Epithelial cell of proximal tubule (primary cell): ENCODE measurements around the gene MYO3B. TPM values are rescaled to one million over a fixed set of nuclear protein-coding genes. Genes with fewer than 3 reads are reported as not detected.
A peak's percentile ranks its signal among the peaks of the same experiment; 100 is the strongest.

Experiments
- DNase-seq: peaks from one replicate; pipeline ENCODE4 v3.0.0-alpha.2; 2011; ENCODE audit warnings: low read depth
- H3K4me3 ChIP-seq: 2 replicates; pipeline ENCODE4 v1.5.1; 2011; ENCODE audit warnings: low read depth, mild to moderate bottlenecking, low read length
- CTCF ChIP-seq: conservative IDR thresholded peaks from 2 replicates; pipeline ENCODE4 v1.5.1; 2012; ENCODE audit warnings: low read depth, mild to moderate bottlenecking, low read length
- total RNA-seq: library from RNA; depleted of rRNA; stranded (reverse); fragments of >200 nt; gene quantifications from 2 replicates; pipeline ENCODE4 v1.2.3, GENCODE V29; 2015

MYO3B gene
- total RNA-seq, 1 donor from 2014 or later = 0.35 TPM

DNA sequence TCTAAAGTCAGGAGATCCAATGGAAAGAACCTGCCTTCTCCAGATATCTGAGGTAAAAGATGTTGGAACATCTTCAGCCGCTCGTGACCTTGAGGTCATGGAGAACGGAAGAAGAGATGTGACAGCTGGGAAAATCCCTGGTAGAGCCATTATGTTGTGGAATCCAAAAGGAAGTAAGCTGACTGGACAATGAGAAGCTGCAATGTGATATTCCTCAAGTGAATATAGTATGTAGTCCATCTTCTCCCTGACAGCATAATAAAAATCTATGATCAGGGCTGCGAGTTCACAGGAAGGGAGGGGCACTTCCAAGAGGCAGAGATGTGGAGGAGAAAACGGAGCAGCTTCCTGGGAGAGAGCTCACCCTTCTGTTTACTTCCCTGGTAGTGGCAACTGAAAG, 336.2 kb downstream of the MYO3B start:
- no peak for DNase-seq
- no peak for TF ChIP-seq CTCF

GRCh38 chr2:170517538-170517937, 339.6 kb downstream of the MYO3B start:
- no peak for DNase-seq
- no peak overlapping the region for H3K4me3 ChIP-seq
- TF ChIP-seq CTCF = no peak

More for the DNA sequence above, 336.2 kb downstream of the MYO3B start:
- no peak overlapping the region for H3K4me3 ChIP-seq

GRCh38 chr2:170518911-170519310, 341.0 kb downstream of the MYO3B start:
- no peak for TF ChIP-seq CTCF
- DNase-seq = no peak
- no peak overlapping the region for H3K4me3 ChIP-seq

DNA sequence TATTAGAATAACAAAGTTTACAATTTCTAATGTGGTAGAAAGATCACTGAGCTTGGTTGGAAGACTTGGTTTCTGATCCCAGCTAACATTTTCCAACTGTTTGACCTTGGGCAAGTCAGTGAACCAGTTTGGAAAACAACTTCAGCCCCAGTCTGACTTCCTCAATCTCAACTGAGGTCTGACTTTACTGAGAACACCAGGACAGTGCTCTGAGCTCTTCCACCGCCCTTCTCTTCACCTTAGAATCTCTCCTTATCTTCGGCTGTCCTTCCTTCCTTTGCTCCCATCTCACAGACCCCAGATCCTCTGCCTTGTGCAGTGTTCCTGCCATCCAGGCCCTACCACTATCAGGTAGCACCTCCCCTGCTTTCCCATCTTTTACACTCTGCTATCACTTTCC, 343.4 kb downstream of the MYO3B start:
- no peak overlapping the region for H3K4me3 ChIP-seq
- DNase-seq = no peak
- TF ChIP-seq CTCF = no peak

DNA sequence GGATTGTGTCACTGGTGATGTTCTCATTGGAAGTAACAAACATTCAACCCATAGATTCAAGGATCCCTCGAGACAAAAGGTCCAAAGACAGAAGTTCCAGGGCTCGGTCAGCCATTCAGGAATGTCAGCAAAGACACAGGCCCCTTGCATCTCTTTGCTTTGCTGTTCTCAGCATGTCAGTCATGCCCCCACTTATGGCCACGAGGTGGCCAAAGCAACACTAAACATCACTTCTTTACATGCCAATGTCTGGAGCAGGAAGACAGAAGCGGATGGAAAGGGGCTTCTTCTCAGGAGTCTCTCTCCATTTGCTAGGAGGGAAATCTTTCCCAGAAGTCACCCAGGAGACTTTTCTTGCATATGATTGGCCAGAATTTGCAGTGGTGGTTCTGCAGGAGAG, 345.6 kb downstream of the MYO3B start:
- no peak overlapping the region for H3K4me3 ChIP-seq
- peak; percentile 4 for TF ChIP-seq CTCF
- DNase-seq = no peak

DNA sequence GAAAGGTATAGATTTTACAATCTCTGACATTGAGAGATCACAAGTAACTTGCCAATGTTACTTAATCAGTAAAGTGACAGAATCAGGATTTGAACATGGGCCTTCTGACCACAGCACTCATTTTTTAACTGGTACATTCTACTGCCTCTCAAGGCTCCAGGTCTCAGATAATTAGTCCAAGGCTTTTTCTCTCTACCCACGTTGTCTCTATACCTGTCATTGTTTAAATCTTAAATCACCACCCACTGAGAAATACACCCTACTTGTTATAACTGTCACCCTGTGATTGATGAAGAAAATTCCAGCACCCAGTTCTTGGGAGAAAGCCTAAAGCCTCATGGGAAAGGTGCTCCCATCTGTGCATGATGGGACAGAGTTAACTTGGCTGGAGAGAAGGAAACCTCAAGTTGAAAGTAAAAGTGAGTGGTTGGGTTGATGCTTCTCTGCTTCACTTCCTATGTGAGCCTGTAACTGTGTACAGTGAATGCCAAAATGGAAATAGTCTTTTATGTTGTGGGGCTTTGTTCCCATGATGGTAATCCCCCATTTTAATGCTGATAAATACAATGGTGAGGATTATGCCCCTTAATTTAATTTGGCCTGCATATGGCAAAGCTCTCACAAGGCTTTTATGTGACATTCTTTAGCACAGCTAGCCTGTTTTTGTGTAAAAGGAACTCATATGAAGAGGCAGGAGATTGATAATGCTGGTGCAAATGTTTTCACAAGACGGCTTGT, 347.1 kb downstream of the MYO3B start:
- H3K4me3 ChIP-seq = no peak overlapping the region
- no peak for TF ChIP-seq CTCF
- no peak for DNase-seq

DNA sequence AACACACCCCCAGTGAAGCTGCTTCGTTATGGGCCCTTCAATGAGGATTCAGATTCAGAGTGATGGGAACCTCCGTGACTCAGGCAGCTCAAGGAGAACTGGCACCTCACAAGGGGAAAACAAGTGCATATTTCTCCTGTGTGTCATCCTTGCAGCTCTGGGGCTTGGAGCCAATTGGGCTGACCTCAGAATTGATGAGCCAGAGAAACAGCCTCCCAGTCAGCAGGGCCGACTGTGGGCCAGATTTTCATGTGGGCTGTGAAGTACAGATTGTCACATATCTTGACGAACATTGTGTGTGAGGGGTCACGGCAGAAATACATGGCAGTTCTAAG, 347.6 kb downstream of the MYO3B start:
- DNase-seq = peak; percentile 97
- no peak overlapping the region for H3K4me3 ChIP-seq
- no peak for TF ChIP-seq CTCF
